Mesothelial cell of epicardium (in vitro differentiated cells): Measurements from ENCODE around the gene FOXC2. TPM values are rescaled to one million over a fixed set of nuclear protein-coding genes. Genes with fewer than 3 reads are reported as not detected.

Experiments
- DNase-seq, 2 experiments: peaks; one replicate each; pipeline ENCODE4 v3.0.0; 2021; ENCODE audit warnings: low spot score in 2 of 2; ENCODE audit not compliant: unreplicated experiment in 2 of 2
- H3K27ac Mint-ChIP-seq: 2 replicates; pipeline ENCODE4 v1.8.0; 2021; ENCODE audit warnings: mixed read lengths
- H3K27me3 Mint-ChIP-seq: 2 replicates; pipeline ENCODE4 v1.8.0; 2021; ENCODE audit warnings: low read depth, mixed read lengths
- H3K36me3 Mint-ChIP-seq: 2 replicates; pipeline ENCODE4 v1.8.0; 2021; ENCODE audit warnings: mixed read lengths
- H3K4me1 Mint-ChIP-seq: 2 replicates; pipeline ENCODE4 v1.8.0; 2021; ENCODE audit warnings: mixed read lengths
- H3K4me3 Mint-ChIP-seq: 2 replicates; pipeline ENCODE4 v1.8.0; 2021; ENCODE audit warnings: mild to moderate bottlenecking, moderate library complexity, mixed read lengths
- H3K9me3 Mint-ChIP-seq: 2 replicates; pipeline ENCODE4 v1.8.0; 2021; ENCODE audit warnings: mixed read lengths
- CTCF ChIP-seq: fragments of 200-600 bp; sonication (generic); IDR thresholded peaks from one replicate; pipeline ENCODE4 v1.5.0; 2021; ENCODE audit warnings: antibody characterized with exemption; ENCODE audit not compliant: unreplicated experiment
- total RNA-seq: library from RNA; stranded (reverse); gene quantifications from 3 replicates; pipeline ENCODE4 v1.2.1, GENCODE V29; 2021

FOXC2 gene
- total RNA-seq, 1 donor from 2014 or later = 12.3 TPM

GRCh38 chr16:86534779-86535615 lies 31.6 kb upstream of the FOXC2 start:
- no peak overlapping the region for H3K27ac Mint-ChIP-seq

DNA sequence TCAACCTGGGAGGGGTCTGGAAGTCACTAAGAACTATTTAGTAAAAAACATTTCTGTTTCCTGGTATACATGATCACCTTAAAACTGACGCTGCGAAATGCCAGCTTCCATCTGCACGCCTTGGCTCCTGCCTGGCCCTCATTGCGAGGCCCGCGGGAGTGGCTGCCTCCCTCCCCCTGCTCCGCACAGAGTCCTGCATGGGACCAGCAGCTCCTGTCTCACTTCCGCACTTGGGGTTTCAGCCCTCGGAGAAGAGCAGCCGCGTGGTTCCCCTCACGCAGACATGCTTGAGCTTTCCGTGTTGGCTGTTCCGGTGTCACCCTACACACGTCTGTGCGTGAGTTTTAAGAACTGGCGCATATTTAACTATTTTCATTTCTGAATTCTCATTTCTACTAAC lies 30.0 kb upstream of the FOXC2 start:
- H3K4me3 Mint-ChIP-seq = no peak overlapping the region
- H3K27ac Mint-ChIP-seq = no peak overlapping the region
- no peaks in the 10 kb centered on the region for H3K36me3 Mint-ChIP-seq
- no peaks in the 10 kb centered on the region for H3K9me3 Mint-ChIP-seq
- peaks cover 24% of the 10 kb centered on the region for H3K27me3 Mint-ChIP-seq
- H3K4me1 Mint-ChIP-seq = no peaks in the 10 kb centered on the region
- no peak for TF ChIP-seq CTCF
- DNase-seq = no peak

More at GRCh38 chr16:86534779-86535615, 31.6 kb upstream of the FOXC2 start:
- Mint-ChIP-seq H3K36me3 (peaks cover under 1% of the 10 kb centered on the region), H3K27me3 (peaks cover 28% of the 10 kb centered on the region), H3K4me3 (no peak overlapping the region), H3K9me3 (no peaks in the 10 kb centered on the region), H3K4me1 (no peaks in the 10 kb centered on the region)
- no peak for DNase-seq
- TF ChIP-seq CTCF = no peak

GRCh38 chr16:86537486-86537885 lies 29.1 kb upstream of the FOXC2 start:
- TF ChIP-seq CTCF = no peak
- Mint-ChIP-seq H3K36me3 (no peaks in the 10 kb centered on the region), H3K27me3 (peaks cover 24% of the 10 kb centered on the region), H3K4me3 (no peak overlapping the region), H3K9me3 (no peaks in the 10 kb centered on the region), H3K27ac (no peak overlapping the region), H3K4me1 (no peaks in the 10 kb centered on the region)
- no peak for DNase-seq

- no peak overlapping the region for H3K27ac Mint-ChIP-seq
- no peaks in the 10 kb centered on the region for H3K9me3 Mint-ChIP-seq
- TF ChIP-seq CTCF = no peak
- no peak overlapping the region for H3K4me3 Mint-ChIP-seq
- DNase-seq = no peak
- H3K4me1 Mint-ChIP-seq = no peaks in the 10 kb centered on the region
- no peaks in the 10 kb centered on the region for H3K36me3 Mint-ChIP-seq
- peaks cover 24% of the 10 kb centered on the region for H3K27me3 Mint-ChIP-seq
Measured at GRCh38 chr16:86538196-86538780, 28.3 kb upstream of the FOXC2 start.

GRCh38 chr16:86540894-86541293 lies 25.7 kb upstream of the FOXC2 start:
- peaks cover 11% of the 10 kb centered on the region for H3K27me3 Mint-ChIP-seq
- no peak overlapping the region for H3K4me3 Mint-ChIP-seq
- H3K27ac Mint-ChIP-seq = no peak overlapping the region
- peaks cover 5% of the 10 kb centered on the region for H3K36me3 Mint-ChIP-seq
- no peaks in the 10 kb centered on the region for H3K9me3 Mint-ChIP-seq
- DNase-seq = no peak
- H3K4me1 Mint-ChIP-seq = peaks cover 3% of the 10 kb centered on the region
- TF ChIP-seq CTCF = no peak
